Daoy (cell line): ENCODE data around the gene ZNF521. TPM values are rescaled to one million over a fixed set of nuclear protein-coding genes. Genes with fewer than 3 reads are reported as not detected.

ENCODE experiments used
- DNase-seq: peaks from one replicate; pipeline ENCODE4 v3.0.0-alpha.2; 2015; ENCODE audit warnings: low read depth
- total RNA-seq: library from RNA; depleted of rRNA; stranded (reverse); fragments of >200 nt; shearing (Covaris generic); gene quantifications from 2 replicates; pipeline ENCODE4 v1.2.3, GENCODE V29; 2014

Gene ZNF521
- total RNA-seq, 1 experiment from 2014 or later, result 10.7 TPM

- DNase-seq, result no peak
These were observed 226.3 kb downstream of the ZNF521 start for GRCh38 chr18:25125680-25126079.

DNA sequence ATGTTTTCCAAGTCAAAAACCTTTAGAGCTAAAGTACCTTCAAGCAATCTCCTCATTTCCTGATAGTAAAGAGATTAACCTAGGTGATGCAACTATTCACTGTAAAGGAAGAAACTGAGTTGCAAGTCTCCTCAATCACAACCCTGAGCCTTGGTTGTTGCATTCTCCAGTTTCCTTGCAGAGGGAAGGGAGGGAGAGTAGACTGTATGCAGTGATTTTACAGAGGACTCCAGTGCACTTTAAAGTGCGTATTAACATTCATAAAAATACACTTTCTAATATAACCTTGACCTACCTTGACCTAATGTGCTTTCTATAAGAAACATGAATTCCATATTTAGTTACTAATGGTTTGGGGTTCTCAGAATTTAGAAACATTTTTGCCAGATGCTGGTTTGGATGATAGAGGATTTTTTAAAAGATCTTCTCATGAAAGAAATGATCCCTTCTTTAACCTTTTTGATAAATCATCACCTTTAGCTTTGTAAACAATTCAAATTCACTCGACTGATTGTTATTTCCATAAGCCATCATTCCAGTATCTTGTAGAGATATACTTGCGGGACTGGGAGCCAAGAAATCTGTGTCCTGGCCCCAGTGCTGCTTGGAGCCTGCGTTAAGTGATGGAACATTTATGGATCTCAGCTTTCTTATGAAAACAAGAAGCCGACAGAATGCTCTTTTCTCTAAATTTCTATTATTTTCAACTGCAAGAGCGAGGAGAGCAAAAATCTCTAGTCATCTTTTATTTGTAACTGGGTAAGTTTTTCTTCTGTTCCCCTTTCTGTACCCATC, 228.3 kb downstream of the ZNF521 start:
- DNase-seq, result no peak

DNA sequence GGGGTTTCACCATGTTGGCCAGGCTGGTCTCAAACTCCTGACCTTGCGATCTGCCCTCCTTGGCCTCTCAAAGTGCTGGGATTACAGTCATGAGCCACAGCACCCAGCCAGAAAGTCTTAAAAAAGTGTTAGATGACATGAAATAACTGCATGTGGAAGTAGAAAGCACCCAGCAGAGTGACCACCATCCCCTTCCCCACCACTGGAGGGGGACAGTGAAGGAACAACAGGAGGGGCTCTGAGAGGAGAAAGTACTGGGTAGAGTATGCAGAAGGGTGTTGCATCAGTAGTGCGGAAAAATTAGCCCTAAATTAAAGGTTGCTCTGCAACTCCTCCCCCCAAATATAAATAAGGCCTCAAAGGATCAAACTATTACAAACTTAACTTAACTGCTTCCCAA, 230.5 kb downstream of the ZNF521 start:
- DNase-seq, result no peak

DNA sequence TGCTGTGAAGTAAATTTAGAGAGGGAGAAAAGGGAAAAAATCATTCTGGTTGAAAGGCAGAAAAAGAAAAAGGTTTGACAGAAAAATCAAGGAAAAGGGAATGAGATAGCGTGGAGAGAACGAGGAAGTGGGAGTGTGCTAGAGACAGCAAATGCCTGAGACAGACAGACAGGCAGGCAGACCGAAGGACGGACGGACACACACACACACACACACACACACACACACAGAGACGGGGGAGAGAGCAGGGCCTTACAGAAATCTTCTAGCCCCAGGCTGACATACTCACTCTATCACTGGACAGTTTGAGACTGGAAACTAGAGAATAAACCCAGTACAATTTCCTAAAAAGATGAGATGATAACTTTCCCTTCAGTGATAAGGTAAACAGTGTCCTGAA, 238.4 kb downstream of the ZNF521 start:
- DNase-seq, result no peak

GRCh38 chr18:25112821-25113434, 239.0 kb downstream of the ZNF521 start:
- no peak for DNase-seq

DNA sequence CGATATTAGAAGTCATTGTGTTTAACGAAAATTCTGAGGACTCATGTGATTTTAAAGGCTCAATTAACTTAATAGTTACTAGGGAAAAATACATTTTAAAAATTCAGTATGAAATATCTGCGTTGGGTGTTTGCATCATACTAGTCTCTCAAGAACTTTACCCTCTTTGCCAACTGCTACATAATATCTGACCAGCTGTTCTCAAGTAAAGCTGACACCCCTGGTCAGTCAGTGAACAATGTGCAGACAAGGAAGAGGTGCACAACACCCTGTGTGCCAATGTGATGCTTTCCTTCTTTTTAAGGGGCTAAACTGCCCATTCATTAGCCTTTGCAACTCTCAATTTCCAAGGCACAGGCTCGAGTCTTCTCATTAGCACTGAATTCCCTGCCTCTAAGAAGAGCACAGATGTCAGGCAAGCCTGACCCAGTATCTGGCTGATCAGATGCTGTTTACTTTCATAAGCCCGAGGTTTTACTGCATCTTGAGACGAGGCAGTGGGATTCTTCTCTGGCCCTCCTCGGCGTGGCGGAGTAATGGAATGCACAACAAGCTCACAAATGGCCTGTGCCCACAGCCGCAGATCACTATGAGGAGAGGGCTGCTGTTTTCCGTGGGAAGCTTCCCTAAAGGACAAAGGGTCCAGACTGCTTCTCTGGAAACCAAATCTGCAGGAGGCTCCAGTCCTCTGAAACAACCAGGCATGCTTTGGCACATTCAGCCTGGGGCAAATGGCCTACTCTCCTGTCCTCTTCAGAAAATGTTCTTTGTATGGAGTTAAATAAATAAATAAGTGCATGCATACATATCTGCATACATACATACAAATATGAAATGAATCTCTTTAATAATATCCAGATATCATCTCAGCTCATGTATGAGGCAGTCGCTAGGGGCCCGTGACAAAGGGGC, 240.3 kb downstream of the ZNF521 start:
- DNase-seq, result no peak

- no peak for DNase-seq
These were observed 242.5 kb downstream of the ZNF521 start for GRCh38 chr18:25109484-25109883.

GRCh38 chr18:25103468-25104155, 248.4 kb downstream of the ZNF521 start:
- no peak for DNase-seq

- no peak for DNase-seq
These were observed 249.3 kb downstream of the ZNF521 start for GRCh38 chr18:25102662-25103061.

- no peak for DNase-seq
These were observed 251.5 kb downstream of the ZNF521 start for GRCh38 chr18:25100418-25100817.

DNA sequence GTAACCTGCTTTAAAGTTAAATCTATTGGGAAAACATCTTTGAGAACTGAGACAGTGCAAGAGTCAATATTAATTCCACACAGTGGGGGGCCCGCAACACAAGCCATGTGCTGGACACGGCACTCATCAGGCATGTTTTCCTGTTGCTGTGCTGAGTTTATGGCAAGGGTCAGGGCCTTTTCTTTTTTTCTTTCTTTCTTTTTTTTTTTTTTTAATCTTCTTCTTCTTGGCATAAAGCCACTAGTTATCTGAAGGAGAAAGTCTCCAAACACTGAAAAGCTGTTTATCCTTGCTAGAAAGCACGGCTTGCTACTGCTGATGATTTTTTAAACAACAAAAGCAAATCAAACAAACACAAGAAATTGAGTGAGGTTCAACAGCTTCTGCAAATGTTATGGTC, 252.1 kb downstream of the ZNF521 start:
- peak; percentile 4 for DNase-seq

- DNase-seq, result peak; percentile 45
These were observed 254.4 kb downstream of the ZNF521 start for GRCh38 chr18:25097569-25098056.

DNA sequence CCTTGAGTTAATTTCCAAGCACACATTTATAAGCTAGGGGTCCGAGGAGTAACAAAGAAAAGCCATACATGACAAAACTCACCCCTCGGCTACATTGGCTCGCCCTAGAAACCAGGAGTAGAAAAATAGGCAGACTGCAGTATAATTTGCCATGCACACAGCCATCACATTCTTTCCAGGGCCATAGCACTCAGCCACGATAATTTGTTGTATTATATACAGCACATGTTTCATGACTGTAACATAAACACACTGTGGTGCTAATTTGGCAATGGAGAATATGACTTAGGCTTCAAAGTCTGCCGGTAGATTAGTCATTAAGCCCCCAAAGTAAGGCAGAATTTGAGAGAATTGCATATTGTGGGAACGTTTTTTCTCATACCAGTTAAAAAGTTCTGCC, 254.9 kb downstream of the ZNF521 start:
- no peak for DNase-seq

GRCh38 chr18:25093141-25093540, 258.8 kb downstream of the ZNF521 start:
- DNase-seq, result no peak

DNA sequence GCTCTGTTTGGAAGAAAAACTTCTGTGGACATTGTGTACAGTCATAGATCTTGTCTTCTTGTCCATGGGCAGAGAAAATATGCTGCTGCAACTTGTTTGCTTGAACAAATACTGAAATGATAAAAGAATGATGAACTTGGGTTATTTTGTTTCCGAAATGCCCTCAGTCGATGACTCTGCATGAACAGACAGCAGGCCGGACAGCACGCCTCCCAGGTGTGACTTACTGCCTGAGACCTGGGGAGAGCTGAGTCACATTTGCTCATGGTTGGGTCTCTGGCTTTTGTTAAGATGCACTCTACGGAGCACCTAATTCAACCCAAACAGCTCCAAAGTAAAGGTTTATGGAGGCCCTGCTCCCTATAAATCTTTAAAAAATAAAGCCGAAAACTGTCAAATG, 262.5 kb downstream of the ZNF521 start:
- DNase-seq, result no peak

DNA sequence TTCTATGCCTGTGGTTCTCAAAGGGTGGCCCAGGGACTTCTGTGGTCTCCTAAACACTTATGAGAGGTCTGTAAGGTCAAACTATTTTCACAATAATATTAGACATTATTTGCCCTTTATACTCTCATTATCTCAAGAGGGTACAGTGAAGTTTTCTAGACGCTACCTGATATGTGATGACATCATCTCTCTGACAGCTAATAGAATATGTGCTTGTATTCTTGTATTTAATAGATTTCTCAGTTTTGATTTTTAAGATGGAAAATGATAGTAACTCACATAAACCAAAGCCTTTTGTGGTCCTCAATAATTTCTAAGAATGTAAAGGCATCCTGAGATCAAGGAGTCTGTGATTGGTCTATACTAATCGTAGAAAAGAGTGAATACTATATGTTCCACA, 265.1 kb downstream of the ZNF521 start:
- DNase-seq, result no peak

DNA sequence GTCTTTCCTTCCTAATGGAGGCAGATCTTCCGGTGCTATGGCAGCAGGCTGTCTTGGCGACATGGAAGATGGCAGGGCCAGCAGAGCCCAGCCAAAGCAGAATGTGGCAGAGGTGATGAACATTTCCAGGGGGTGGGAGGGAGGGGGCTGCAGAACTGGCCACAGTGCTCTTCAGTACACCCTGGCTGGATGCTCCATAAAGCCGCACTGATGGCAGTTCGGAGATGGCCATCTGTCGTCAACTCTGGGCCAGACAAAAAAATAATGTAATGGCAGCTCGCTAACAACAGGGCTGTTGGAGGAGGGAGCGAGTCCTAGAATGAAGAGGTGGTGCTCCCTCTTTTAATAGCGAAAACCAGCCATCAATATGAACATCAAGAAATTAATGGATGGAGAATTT, 271.0 kb downstream of the ZNF521 start:
- DNase-seq, result no peak

- DNase-seq, result no peak
These were observed 271.8 kb downstream of the ZNF521 start for GRCh38 chr18:25080211-25080610.

DNA sequence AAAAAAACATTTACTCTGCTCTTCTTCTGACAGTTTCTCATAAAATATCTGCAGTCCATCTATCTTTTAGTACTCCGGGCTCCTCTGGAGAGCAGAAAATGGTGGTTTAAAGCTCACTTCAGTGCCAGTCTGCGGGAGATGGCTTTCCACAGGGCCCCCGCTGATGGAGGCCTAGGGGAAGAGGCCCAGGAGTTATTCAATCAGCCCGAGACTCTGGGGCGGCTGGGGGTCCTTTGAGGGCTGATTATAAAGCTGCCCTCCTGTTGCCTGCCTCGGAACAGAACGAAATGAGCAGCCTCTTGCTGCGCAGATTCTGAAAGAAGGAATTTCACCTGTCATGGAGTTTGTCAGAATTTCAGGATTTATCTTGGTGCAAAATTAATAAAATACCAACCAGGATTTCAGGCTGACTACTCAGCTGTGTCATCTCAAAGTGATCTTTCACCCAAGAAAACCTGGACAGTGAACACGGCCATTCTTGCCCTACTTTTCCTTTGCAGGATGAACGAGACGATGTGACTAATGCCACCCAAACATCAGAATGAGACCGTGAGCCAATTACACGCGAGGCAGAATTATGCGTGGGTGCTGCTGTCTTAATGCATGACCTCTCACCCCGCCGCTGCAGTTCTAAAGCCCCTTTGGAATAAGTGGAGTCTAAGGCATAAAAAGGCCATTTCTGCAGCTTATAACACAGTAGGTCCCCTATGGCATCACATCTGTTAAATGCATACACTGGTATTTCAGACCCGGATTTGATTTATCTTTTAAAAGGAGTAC, 273.8 kb downstream of the ZNF521 start:
- no peak for DNase-seq

GRCh38 chr18:25077038-25077943, 274.7 kb downstream of the ZNF521 start:
- DNase-seq, result no peak
